RKO (cell line): ENCODE data around the gene ADGRA1.
"Not testable (repeated sequence)": the region's sequence is repeated elsewhere in the genome, so short reads cannot be mapped to it uniquely, and the experiment has no call there.

Experiments used
- DNase-seq: peaks from one replicate; pipeline ENCODE4 v3.0.0-alpha.2; 2016; ENCODE audit warnings: low spot score

Gene ADGRA1, protein sequence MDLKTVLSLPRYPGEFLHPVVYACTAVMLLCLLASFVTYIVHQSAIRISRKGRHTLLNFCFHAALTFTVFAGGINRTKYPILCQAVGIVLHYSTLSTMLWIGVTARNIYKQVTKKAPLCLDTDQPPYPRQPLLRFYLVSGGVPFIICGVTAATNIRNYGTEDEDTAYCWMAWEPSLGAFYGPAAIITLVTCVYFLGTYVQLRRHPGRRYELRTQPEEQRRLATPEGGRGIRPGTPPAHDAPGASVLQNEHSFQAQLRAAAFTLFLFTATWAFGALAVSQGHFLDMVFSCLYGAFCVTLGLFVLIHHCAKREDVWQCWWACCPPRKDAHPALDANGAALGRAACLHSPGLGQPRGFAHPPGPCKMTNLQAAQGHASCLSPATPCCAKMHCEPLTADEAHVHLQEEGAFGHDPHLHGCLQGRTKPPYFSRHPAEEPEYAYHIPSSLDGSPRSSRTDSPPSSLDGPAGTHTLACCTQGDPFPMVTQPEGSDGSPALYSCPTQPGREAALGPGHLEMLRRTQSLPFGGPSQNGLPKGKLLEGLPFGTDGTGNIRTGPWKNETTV

DNA sequence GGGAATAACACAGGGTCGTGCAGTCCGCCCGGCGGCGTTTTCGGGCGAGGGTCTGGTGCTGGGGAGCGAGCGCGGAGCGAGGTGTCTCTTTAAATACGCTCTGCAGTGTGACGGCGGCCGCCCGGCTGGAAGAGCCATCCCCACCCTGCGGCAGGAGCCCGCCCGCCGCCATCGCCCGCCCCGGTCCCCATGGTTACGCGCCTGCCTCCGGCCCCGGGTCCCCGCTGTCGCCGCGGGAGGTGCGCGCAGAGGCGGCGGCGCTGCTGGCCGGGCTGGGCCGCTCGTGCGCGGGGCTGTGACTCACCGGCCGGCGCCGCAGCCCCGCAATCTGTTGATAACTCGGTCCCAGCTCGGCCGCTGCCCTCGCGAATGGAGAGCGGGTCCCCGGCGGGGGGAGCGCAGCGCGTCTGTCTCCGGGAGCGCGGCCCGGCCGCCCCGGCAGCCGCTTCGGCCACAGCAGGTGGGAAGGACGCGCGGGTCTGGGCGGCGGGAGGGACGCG is at the start of gene ADGRA1:
ADGRA1 (plus strand) TSS at position 246 of the 500 bp plus-strand sequence. CDS start 986 bp downstream, outside the sequence.
- no peak for DNase-seq

DNA sequence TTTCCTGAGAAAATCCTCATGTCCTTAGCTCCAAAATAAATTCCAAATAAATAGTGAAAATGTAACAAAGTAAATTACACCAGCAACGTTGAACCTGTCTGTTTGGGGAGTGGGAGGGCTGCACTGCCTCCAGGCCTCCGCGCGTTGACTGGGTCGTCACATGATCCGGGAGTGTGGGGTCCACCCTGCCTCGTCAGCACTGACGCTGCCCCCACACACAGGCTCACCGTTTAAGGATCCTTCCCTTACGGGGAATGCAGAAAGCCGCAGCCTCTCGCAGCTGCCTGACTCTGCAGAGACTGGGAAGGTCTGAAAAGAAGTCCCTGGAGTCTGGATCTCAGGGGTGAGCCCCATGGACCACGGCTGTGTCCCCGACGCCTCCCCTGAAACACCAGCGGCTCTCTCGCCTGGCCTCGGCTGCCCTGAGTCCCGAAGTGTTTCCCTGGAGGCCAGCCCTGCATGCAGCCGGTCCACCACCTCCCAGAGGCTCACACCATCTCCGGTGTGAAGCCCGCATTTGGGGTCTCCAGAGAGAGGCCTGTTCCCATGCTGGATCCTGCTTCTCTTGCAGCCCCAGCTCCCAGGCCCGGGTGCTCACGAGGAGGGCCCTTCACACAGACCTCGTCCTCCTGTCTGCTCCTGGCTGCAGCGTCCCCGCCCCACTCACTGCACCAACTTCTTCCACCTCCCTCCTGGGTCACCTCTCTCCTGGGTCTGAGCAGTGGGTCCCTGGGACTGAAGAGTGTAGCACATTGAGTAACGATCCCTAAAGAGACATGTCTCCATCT is 49.5 kb upstream of the ADGRA1 start:
- no peak for DNase-seq

DNA sequence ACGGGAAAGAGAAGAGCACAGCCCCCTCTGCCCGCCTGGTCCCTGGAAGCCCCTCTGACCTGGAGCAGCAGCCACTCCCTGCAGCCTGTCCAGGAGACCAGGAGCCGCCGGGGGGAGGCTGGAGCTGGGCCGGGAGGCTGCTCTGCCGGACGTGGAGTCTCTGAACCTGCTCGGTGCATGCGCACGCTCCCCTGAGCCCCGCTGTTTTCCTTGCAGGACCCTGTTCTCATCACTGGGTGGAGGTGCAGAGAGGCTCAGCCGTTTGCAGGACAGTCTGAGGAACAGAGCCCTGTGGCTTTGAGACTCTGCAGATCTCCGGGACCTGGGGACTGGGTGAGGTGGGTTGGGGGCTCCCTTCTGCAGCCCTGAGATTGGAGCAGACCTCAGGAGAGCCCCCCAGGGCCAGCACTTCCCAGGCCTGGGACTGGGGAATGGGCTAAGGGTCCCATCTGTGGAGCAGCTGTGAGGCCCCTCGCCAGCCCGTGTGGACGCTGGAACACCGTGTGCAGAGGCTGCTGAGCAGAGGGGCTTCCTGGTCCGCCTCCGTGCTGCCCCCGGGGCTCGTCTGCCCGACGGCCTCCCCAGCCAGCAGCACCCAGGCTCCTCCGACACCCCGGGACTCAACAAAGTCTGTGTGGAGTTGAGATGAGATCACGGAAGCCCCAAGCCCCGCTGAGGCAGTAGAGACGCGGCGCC is 48.5 kb upstream of the ADGRA1 start:
- no peak for DNase-seq

DNA sequence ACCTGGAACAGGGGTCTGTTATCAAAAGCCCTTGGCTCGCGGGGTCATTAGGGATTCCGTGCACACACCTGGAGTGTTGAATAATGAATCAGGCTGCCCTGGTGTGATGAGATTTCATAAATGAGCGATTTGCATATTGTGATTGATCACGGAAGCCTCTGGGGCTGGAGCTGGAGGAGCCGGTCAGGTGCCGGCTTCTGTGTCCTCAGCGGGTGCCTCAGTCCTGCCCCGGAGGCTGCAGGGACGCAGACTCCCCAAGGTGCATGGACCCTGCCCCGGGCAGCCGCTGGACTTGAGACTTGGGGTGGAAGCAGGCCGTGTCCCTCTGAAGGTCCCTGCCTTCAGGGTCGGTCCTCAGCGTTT is 47.9 kb upstream of the ADGRA1 start:
- DNase-seq: no peak

DNA sequence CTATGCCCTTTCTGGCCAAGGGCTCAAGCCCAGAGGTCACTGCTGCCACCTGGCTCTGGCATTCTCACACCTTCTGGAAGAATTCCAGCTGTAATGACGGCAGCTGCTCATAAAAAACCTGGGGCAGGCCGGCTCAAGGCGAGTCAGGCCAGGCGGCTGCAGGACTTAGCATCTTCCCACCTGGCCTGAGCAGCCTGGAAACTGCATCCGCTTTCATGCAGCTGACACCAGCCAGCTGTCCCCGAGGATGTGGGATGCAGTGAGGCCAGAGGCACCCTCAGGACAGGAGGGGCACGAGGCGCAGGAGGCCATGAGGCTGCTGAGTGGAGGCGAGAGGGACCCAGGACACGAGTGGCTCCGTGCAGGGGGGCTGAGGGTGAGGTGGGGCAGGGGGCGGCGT is 47.5 kb upstream of the ADGRA1 start:
- no peak for DNase-seq

DNA sequence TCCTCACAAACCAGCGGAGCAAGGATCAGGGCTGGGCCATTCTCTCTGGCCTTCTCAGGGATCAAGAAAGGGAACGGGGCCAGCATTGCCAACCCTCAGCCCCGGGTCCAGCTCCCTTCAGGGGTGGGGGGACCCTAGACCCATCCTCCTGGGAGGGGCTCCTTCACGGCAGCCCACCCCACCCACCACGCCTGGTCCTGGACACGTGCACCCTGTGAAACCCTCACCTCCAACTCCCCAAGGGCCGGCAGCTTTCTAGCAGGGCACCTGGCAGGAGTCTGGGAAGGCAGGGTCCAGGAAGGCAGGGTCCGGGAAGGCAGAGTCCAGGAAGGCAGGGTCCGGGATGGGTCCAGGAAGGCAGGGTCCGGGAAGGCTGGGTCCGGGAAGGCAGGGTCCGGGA is 46.6 kb upstream of the ADGRA1 start:
- no peak for DNase-seq

DNA sequence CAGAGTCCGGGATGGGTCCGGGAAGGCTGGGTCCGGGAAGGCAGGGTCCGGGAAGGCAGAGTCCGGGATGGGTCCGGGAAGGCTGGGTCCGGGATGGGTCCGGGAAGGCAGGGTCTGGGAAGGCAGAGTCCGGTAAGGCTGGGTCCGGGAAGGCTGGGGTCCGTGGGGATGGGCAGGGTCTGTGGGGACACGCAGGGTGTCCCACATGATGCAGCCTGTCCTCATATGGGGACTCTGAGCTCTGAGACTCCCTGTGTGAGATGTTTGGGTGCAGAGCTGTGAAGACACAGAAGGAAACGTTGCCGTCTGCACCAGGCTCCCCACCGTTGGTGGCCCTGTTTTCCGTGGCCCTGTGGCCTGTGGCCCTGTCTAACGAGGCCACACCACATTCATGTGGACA is 45.7 kb upstream of the ADGRA1 start:
- no peak for DNase-seq

DNA sequence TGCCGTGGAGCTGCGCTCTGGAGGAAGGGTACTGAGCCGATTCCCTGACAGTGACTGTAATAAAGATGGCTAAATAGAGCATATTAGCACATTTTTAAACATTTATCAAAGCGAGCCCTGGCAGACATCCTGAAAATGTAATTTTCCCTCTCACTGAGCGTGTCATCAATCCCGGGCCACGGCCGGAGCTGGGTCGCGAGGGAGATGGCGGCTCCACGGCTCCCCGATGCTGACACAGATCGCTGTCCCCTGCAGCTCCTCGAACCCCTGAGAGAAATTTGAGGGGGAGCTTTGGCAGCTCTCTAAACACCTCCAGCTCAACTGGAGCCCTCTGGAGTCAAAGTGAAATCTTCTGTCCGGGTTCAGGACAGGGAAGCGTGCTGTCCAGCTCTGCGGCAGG is 44.9 kb upstream of the ADGRA1 start:
- DNase-seq: no peak

DNA sequence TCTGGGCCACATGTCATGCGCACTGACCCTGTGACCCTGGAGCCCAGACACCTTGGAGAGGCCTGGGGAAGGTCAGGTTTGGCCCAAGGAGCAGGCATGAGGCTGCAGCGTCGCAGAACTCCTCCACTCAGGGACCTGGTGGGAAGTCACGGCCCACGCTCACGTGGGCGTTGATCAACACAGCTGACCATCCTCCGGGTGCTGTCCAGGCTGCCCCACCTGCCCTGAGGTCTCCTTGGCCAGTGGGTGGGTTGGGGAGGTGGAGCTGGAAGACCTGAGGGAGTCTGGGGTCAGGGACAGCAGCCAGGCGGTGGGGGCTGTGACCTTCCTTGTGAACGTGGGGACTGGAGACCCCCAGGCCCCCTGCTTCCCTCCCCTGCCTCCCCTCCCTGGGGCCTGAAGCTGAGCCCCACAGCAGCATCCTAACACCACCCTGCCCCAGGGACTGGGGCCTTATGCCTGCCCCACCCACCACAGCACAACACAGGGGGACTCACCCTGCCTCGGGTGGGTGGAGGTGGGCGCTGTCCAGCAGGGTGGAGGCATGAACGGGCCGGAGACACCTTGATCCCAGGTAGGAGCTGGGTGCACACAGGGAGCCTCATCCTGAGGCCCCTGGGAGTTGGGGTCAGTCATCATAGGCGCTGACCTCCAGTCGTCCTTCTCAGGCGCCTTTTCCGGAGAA is 44.0 kb upstream of the ADGRA1 start:
- DNase-seq: no peak

DNA sequence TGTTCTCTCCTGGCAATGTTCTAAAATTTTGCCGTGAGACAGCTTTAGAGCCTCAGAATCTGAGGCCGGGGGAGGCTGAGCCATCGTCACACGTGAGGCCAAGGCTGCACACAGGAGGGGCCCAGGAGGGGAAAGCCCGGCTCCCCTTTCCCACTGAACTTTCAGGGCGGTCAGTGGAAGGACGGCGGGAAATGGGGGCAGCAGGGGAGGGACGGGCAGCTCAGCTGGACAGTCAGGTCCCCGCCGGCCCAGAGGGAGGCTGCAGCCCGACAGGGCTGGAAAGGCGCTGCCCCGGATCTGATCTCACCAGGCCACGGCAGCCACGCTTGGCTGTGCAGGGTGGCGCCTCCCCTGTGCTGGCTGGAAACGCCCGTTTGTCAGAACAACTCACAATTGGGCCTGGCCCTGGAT is 43.3 kb upstream of the ADGRA1 start:
- no peak for DNase-seq

DNA sequence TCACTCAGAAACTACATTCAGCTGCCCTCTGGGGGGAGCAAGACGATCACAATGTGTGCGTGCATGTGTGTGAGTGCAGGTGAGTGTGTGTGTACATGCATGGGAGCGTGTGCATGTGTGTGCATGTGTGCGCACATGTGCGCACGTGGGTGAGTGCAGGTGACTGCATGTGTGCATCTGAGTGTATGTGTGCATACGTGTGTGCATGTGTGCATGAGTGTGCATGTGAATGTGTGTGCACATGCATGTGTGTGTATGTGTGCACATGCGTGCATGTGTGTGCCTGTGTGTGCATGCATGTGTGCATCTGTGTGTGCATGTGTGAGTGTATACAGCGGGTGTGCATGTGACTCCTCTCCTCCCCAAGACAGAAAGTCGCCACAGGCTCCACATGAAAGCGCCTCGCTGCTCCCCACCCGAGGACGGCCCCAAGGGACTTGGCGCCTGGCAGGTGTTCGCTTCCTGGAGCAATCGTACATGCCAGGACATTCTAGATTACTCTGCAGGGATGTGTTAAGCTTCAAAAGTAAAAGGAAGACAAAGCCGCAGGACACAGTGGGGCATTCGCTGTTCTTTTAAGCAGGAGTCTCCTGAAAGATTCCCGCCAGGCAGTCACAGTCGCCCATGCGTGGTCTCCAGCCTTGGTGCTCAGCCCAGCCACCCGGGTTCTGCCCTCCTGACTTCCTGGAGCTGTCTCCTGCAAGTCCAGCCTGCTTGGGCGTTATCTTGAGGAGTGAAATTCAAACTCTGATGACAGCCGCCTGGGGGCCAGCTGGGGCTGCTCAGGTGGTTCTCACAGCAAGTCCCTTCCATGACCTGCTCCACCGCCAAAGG is 42.0 kb upstream of the ADGRA1 start:
- no peak for DNase-seq

DNA sequence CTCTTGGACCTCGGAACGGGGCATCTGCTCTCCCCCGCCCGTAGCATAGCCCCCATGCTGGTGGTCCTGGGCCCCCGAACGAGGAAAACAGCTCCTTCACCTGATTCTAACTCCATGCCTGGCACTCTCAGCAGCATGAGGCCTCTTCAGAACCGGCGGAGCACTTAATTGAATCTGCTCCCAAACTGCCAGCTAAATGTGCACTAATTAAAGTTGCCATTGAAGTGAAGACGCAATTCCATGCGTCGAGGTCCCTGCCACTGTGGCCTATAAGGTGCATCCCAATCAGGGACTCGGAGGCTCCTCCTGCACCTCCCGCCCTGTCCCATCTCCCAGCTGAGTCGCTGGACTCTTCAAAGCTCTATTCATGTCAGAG is 41.3 kb upstream of the ADGRA1 start:
- no peak for DNase-seq

DNA sequence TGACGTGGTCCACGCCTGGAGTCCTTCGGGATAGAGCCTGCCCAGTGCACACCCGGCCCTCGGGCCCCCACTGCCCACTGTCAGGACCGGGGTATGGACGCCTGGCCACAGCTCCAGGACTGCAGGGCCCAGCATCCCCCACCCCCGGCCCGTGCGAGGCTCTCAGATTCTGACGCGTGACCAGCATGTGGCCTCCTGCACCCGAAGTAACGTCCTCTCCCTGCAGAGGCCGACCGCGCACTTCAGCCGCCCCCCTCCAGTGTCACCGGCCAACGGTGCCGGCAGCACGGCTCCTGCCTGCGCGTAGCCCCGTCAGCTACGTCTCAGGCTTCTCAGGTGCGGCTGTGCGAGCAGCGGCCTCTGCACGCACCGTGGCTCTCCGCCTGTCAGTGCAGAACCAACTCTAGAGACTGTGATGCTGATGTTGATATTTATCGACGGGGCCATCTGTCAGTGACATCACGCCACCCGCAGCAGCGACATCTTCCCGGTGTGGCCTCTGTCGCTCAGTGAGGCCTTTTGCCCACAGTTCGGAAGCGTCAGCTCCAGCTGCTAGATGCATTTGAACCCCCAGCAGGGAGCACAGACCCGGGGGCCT is 40.1 kb upstream of the ADGRA1 start:
- no peak for DNase-seq

DNA sequence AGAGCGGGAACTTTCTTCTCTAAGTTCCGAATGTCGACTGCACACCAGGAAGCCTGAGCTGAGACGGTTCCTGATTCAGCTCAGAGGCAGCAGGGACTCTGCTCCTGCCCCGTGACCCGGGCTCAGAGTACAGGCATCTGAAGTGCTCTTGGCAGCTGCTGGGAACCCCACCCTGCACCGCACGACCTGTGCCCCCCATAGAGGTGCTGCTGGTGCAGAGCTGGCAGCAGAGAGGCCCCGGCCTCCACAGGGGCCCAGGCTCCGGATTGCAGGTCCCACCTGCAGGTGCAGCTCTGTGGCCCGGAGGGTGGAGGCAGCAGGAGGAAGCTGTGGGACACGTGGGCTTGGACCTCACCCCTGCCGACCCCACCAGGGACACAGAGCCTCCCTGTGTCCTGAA is 39.5 kb upstream of the ADGRA1 start:
- no peak for DNase-seq

DNA sequence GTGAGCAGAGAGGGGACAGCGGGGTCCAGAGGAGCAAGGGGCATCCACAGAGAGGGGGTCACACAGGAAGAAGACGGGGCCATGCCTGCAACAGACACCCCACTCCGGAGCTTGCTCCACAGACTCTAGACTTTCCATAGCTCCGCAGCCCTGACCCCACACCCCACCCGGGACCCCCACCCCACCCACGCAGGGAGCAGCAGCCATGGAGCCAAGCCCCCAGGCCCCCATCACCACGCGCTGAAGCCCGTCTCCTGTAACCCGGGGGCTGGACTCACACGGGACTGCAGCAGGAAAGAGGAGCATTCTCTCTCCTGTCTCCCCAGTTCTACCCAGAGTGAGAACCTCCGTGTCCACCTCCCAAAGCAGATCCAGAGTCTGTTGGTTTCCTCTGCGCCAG is 38.8 kb upstream of the ADGRA1 start:
- no peak for DNase-seq

DNA sequence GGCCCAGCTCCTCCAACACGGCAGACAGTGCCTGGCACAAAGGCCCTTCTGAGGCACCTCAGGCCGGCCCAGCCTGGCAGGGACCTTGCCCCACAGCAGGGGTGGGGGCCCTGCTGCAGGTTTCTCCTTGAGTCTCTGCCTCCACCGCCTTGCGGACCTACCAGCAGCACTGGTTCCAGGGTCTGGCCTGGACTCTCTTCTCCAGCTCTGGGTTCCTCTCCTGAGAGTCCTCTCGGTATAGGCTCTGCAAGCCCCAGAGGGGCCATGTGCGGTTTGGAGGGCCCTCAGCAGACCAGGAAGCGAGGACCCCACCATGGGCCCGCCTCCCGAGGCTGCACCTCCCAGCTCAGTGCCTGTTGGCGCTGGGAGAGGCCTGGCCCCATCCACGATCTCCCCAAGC is 38.1 kb upstream of the ADGRA1 start:
- no peak for DNase-seq

DNA sequence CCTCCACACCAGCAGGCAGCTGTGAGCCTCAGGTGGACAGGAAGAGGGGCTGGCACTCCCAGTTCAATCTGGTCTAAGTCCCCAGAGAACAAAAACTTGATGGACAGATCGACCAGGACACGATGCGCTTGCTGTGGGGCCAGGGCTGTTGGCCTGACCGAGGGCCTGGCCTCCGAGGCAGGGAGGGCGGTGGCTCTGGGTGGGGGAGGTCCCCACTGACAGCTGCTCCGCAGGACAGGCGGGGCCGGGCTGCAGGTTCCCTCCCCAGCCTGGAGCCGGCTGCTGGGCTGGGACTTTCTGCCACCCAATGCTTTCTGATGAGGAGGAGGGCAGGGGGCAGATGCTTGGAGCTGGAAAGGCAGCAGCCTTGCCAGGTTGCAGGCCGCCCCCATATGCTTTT is 37.4 kb upstream of the ADGRA1 start:
- DNase-seq: no peak

DNA sequence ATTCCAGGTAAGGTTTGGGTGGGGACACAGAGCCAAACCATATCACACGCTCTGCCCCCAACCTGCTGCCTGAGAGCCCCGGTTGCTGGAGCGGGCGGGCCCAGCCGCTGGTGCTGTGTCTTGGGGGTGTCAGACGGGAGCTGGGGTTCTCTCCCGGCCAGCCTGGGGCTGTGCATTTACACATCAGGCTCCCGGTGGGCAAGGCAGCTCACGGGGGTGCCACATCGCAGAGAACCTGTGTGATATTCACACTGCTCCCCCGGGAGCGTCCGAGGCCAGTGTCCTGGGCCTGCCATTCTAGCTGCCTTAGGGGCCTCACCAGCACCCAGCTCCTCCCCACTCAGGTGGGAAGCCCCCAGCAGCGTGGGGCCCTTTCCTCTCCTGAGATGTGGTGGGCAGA is 35.6 kb upstream of the ADGRA1 start:
- DNase-seq: no peak

DNA sequence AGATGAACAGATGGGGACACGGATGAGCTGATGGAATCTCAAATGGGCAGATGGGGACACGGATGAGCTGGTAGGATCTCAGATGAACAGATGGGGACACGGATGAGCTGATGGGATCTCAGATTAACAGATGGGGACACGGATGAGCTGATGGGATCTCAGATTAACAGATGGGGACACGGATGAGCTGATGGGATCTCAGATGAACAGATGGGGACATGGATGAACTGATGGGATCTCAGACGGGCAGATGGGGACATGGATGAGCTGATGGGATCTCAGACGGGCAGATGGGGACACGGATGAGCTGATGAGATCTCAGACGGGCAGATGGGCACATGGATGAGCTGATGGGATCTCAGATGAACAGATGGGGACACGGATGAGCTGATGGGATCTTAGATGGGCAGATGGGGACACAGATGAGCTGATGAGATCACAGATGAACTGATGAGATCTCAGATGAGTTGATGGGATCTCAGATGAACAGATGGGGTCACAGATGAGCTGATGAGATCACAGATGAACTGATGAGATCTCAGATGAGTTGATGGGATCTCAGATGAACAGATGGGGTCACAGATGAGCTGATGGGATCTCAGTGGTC is 34.1 kb upstream of the ADGRA1 start:
- DNase-seq: not testable (repeated sequence)

DNA sequence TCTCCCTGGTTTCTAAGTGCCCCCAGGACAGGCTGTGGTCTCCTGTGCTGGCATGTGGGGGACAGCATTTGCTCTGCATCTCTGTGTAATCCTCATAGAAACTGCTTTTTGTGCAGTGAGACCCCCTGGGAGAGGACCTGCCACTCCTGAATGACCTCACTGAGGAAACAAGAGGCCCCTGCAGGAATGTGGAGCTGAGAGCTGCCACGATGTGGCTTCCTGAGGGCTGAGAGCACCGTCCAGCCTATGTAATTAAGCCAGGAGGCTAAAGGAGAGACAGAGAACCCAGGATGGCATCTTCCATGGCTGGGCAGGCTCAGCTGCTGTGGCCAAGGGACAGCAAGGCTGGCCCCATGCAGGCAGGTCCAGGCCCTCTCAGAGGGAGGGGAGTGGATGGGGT is 32.3 kb upstream of the ADGRA1 start:
- DNase-seq: no peak
